SK-N-SH treated with all-trans-retinoic acid at 6 μM for 48 hours (cell line): Measurements from ENCODE around the gene GGTLC1.

Source experiments
- ATAC-seq: fragments of 200-7000 bp; cut with Tn5 transposase; 3 replicates; pipeline ENCODE4 v1.9.1; 2020; ENCODE audit warnings: mild to moderate bottlenecking, moderate library complexity
- ARNTL ChIP-seq: fragments of 450-650 bp; formaldehyde crosslinking; IDR thresholded peaks from 2 replicates; pipeline ENCODE4 v1.5.0; 2020; ENCODE audit warnings: low read depth, mild to moderate bottlenecking, moderate library complexity, borderline replicate concordance
- BACH2 ChIP-seq: fragments of 250-450 bp; sonication (Bioruptor Pico); IDR thresholded peaks from 2 replicates; pipeline ENCODE4 v1.9.0; 2021; ENCODE audit warnings: mild to moderate bottlenecking, borderline replicate concordance
- CREB5 ChIP-seq: fragments of 250-450 bp; sonication (Bioruptor Pico); IDR thresholded peaks from 2 replicates; pipeline ENCODE4 v1.5.1; 2020; ENCODE audit warnings: low read depth, mild to moderate bottlenecking, moderate library complexity
- CSDC2 ChIP-seq: fragments of 250-450 bp; sonication (Bioruptor Pico); IDR thresholded peaks from 2 replicates; pipeline ENCODE4 v1.5.0; 2020; ENCODE audit warnings: mild to moderate bottlenecking, moderate library complexity
- ESRRG ChIP-seq: fragments of 250-450 bp; sonication (Bioruptor Pico); IDR thresholded peaks from 2 replicates; pipeline ENCODE4 v1.6.1; 2021; ENCODE audit warnings: mild to moderate bottlenecking
- GLIS3 ChIP-seq: fragments of 250-450 bp; sonication (Bioruptor Pico); IDR thresholded peaks from 2 replicates; pipeline ENCODE4 v1.5.0; 2020; ENCODE audit warnings: mild to moderate bottlenecking, moderate library complexity
- ISL1 ChIP-seq: fragments of 250-450 bp; sonication (Bioruptor Pico); IDR thresholded peaks from 2 replicates; pipeline ENCODE4 v2.1.2; 2022; ENCODE audit warnings: mild to moderate bottlenecking, moderate library complexity
- RARB ChIP-seq: fragments of 250-450 bp; sonication (Bioruptor Pico); IDR thresholded peaks from 2 replicates; pipeline ENCODE4 v1.8.0; 2021; ENCODE audit warnings: mild to moderate bottlenecking, moderate library complexity
- SNAI2 ChIP-seq: fragments of 250-450 bp; sonication (Bioruptor Pico); IDR thresholded peaks from 2 replicates; pipeline ENCODE4 v1.5.0; 2020; ENCODE audit warnings: mild to moderate bottlenecking, moderate library complexity
- TCF4 ChIP-seq: fragments of 250-450 bp; sonication (Bioruptor Pico); IDR thresholded peaks from 2 replicates; pipeline ENCODE4 v1.8.0; 2021; ENCODE audit warnings: mild to moderate bottlenecking, moderate library complexity, borderline replicate concordance
- TOX ChIP-seq: fragments of 250-450 bp; sonication (Bioruptor Pico); IDR thresholded peaks from 2 replicates; pipeline ENCODE4 v1.8.0; 2021; ENCODE audit warnings: mild to moderate bottlenecking, moderate library complexity, borderline replicate concordance
- TSHZ2 ChIP-seq: fragments of 250-450 bp; sonication (Bioruptor Pico); IDR thresholded peaks from 2 replicates; pipeline ENCODE4 v1.5.0; 2020; ENCODE audit warnings: mild to moderate bottlenecking, moderate library complexity
- ZC3H10 ChIP-seq: fragments of 250-450 bp; sonication (Bioruptor Pico); IDR thresholded peaks from 2 replicates; pipeline ENCODE4 v1.5.1; 2021; ENCODE audit warnings: mild to moderate bottlenecking, moderate library complexity
- ZFP3 ChIP-seq: fragments of 250-450 bp; sonication (Bioruptor Pico); IDR thresholded peaks from 2 replicates; pipeline ENCODE4 v1.5.0; 2020; ENCODE audit warnings: mild to moderate bottlenecking, moderate library complexity
- ZFP30 ChIP-seq: fragments of 450-650 bp; formaldehyde crosslinking; IDR thresholded peaks from 2 replicates; pipeline ENCODE4 v1.5.0; 2022; ENCODE audit warnings: mild to moderate bottlenecking, moderate library complexity
- ZNF565 ChIP-seq: fragments of 450-650 bp; formaldehyde crosslinking; conservative IDR thresholded peaks from 2 replicates; pipeline ENCODE4 v1.5.0; 2020; ENCODE audit warnings: low read depth, mild to moderate bottlenecking, moderate library complexity
- ZNF70 ChIP-seq: fragments of 450-650 bp; formaldehyde crosslinking; IDR thresholded peaks from 2 replicates; pipeline ENCODE4 v1.5.0; 2020; ENCODE audit warnings: mild to moderate bottlenecking, moderate library complexity
- TF ChIP-seq, protein P1 (sequence below): fragments of 250-450 bp; sonication (Bioruptor Pico); IDR thresholded peaks from 2 replicates; pipeline ENCODE4 v1.8.0; 2020; ENCODE audit warnings: mild to moderate bottlenecking, moderate library complexity, borderline replicate concordance
- TF ChIP-seq, protein P2 (sequence below): fragments of 250-450 bp; sonication (Bioruptor Pico); IDR thresholded peaks from 2 replicates; pipeline ENCODE4 v1.8.0; 2021; ENCODE audit warnings: low read depth, mild to moderate bottlenecking, moderate library complexity, borderline replicate concordance

GGTLC1 gene

DNA sequence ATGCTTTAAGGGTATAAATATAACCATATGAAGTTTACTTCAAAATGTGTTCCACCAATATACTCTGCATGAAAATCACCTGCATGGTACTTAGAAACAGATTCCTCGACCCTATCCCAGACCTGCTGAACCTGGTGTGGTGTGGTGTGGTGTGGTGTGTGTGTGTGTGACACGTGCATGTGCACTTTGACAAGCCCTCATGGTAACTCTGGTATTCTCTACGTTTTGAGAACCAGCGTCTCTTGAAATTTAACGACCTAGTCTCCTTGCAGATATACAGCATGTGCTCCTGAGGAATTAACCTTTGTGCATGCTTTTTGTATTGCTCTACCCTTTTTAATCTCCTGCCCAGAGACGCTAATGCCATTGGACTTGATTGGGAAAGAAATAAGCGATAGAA is 29.5 kb downstream of the GGTLC1 start (continued):
- TF ChIP-seq, protein P1, sequence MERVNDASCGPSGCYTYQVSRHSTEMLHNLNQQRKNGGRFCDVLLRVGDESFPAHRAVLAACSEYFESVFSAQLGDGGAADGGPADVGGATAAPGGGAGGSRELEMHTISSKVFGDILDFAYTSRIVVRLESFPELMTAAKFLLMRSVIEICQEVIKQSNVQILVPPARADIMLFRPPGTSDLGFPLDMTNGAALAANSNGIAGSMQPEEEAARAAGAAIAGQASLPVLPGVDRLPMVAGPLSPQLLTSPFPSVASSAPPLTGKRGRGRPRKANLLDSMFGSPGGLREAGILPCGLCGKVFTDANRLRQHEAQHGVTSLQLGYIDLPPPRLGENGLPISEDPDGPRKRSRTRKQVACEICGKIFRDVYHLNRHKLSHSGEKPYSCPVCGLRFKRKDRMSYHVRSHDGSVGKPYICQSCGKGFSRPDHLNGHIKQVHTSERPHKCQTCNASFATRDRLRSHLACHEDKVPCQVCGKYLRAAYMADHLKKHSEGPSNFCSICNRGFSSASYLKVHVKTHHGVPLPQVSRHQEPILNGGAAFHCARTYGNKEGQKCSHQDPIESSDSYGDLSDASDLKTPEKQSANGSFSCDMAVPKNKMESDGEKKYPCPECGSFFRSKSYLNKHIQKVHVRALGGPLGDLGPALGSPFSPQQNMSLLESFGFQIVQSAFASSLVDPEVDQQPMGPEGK: no peak
- TF ChIP-seq ZC3H10 (CRISPR knock-in tag) (no peak), BACH2 (CRISPR knock-in tag) (no peak), CSDC2 (CRISPR knock-in tag) (no peak), ISL1 (CRISPR knock-in tag) (no peak), RARB (CRISPR knock-in tag) (no peak), ARNTL (CRISPR knock-in tag) (no peak), ZNF565 (no peak)

DNA sequence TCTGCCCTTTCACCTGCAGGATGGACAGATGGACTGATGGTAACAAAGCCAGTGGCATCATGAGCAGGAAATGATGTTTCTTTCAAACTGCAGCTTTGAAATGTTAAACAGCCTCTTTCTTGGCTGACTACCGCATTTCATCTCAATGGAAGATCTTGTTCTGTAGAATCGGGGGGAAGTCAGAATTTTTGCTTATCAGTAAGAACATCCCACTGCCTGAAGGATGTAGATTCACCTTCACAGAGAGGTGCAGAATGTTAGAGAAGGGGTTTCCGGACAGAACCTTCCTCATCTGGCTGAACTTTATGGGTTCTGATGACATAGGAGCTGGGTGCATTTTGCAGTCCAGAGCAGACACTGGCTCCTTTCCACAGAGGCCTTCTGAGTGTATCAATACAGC is 32.7 kb downstream of the GGTLC1 start:
- TF ChIP-seq RARB (CRISPR knock-in tag) (no peak), ZC3H10 (CRISPR knock-in tag) (no peak), GLIS3 (CRISPR knock-in tag) (no peak)
- no peak for ATAC-seq

DNA sequence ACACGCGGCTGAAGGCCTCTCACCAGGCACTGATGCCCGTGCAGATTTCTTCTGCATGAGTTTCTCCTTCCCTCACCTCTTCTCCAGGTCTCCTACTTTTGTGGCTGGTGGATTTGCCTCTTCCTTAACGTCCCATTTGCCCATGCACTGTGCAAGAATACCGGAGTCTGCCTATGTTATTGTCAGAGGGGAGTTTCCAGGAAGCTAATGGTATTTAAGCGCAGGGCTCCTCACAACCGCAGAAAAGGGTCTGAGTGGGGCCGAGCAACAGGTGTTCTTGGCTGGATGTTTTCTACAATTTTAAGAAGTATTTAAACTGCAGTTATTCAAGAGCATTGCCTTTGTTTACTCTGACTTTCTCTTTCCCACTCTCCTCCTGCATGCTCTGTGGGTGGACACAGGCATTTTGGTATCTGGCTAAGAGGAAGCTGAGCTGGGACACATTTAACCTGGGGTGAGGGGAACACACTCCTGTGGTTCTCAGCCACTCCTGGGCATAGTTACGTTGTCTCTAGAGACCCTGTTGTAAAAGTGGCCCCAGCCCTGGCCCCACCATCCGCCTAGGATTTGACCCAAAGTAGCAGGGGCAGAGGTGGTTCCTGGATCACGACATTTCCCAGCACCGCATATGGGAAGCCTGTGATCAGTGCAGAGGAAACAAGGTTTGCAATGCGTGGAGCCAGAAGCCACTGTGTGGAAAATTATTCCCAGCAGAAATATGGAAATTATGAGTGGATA is 34.4 kb downstream of the GGTLC1 start:
- TF ChIP-seq GLIS3 (CRISPR knock-in tag) (no peak), ZFP3 (CRISPR knock-in tag) (no peak), TCF4 (CRISPR knock-in tag) (no peak), ZFP30 (CRISPR knock-in tag) (no peak), ARNTL (CRISPR knock-in tag) (no peak), ISL1 (CRISPR knock-in tag) (no peak), TSHZ2 (CRISPR knock-in tag) (no peak), ZNF565 (no peak), SNAI2 (no peak), ESRRG (no peak)
- TF ChIP-seq, protein P1: no peak
- TF ChIP-seq, protein P2, sequence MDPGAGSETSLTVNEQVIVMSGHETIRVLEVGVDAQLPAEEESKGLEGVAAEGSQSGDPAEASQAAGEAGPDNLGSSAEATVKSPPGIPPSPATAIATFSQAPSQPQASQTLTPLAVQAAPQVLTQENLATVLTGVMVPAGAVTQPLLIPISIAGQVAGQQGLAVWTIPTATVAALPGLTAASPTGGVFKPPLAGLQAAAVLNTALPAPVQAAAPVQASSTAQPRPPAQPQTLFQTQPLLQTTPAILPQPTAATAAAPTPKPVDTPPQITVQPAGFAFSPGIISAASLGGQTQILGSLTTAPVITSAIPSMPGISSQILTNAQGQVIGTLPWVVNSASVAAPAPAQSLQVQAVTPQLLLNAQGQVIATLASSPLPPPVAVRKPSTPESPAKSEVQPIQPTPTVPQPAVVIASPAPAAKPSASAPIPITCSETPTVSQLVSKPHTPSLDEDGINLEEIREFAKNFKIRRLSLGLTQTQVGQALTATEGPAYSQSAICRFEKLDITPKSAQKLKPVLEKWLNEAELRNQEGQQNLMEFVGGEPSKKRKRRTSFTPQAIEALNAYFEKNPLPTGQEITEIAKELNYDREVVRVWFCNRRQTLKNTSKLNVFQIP: no peak
- no peak for ATAC-seq

DNA sequence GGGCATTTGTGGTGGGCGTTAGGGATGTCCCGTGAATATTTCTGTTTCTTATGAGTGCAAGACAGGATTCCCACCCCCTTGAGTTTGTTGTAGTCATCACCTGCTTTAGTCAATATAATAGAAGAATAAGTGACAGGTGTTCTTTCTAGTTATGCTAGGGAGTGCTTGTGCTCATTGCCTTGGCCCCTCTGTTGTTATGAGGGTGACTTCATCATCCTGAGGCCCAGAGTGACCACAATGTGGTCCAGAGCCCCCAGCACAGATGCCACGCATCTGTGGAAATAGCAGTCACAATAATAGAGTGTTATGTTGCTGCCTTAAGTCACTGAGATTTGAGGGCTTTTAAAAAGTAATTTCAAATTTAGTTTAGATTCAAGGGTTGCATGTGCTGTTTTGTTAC is 42.4 kb downstream of the GGTLC1 start:
- TF ChIP-seq BACH2 (CRISPR knock-in tag) (no peak), TOX (CRISPR knock-in tag) (no peak), ZFP3 (CRISPR knock-in tag) (no peak), ARNTL (CRISPR knock-in tag) (no peak), ZNF565 (no peak)
- ATAC-seq: no peak

- TF ChIP-seq CREB5 (CRISPR knock-in tag): no peak
- no peak for TF ChIP-seq SNAI2
- no peak for TF ChIP-seq ISL1 (CRISPR knock-in tag)
- TF ChIP-seq ZC3H10 (CRISPR knock-in tag): no peak
- TF ChIP-seq ZNF70: no peak
- TF ChIP-seq ZFP3 (CRISPR knock-in tag): no peak
- TF ChIP-seq, protein P1: no peak
- TF ChIP-seq CSDC2 (CRISPR knock-in tag): no peak
- no peak for ATAC-seq
Observed at GRCh38 chr20:23943304-23943703, 45.3 kb downstream of the GGTLC1 start.
